Esophagus muscularis mucosa (tissue), 4 donors: Measurements from ENCODE around the gene EXOC8.

ENCODE experiments used
- EP300 ChIP-seq: sonication (generic); formaldehyde crosslinking; IDR thresholded peaks from one replicate; pipeline ENCODE4 v1.6.1; 2017; ENCODE audit warnings: antibody characterized with exemption
- POLR2AphosphoS5 ChIP-seq, 2 donors: sonication (generic); formaldehyde crosslinking; IDR thresholded peaks; one replicate each; pipeline ENCODE4 v1.6.1; 2017; ENCODE audit warnings: antibody characterized with exemption in 2 of 2
- TF ChIP-seq, protein P1 (sequence below), 3 experiments: fragments of 200-600 bp in 2 of 3; fragments of 450-650 bp in 1 of 3; sonication (generic) in 2 of 3; IDR thresholded peaks; one replicate each; pipeline ENCODE4 v1.5.1; 2017 to 2019; ENCODE audit warnings: antibody characterized with exemption in 3 of 3, mild to moderate bottlenecking in 2 of 3, moderate library complexity in 1 of 3

DNA sequence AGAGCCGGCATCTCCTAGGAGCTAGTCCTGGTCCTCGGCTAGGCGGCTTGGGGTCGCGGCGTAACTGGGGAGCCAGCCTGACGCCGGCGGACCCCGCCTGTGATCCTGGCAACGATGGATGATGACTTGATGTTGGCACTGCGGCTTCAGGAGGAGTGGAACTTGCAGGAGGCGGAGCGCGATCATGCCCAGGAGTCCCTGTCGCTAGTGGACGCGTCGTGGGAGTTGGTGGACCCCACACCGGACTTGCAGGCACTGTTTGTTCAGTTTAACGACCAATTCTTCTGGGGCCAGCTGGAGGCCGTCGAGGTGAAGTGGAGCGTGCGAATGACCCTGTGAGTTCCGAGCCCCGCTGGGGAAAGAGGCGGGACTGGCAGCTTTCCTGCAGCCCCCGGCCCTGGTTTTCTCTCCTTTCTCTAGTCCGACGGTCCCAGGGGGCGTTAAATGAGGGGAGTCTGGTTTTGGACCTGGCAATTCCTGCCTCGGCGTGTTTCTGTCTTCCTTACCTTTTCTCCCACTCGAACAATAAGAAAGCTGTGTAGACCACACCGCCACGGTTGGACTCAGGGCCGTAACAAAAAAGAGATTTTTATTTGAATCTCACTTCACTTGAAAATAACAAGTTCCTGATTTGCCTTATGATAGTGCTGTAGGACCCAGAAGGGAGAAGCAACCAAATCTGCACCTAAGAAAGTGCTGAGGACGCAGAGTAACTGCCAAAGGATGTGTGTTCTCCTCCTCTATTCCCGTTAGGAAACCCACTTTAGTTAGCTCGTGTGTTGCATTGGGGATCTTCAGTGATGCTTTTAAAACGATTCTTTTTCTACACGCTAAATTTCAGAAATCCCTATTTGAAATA is 847 bp upstream of the EXOC8 start, which contains the start of gene SPRTN:
- TF ChIP-seq POLR2AphosphoS5 (IDR thresholded peaks at IDR 0.05) (no peak), EP300 (no peak)
- TF ChIP-seq, protein P1, sequence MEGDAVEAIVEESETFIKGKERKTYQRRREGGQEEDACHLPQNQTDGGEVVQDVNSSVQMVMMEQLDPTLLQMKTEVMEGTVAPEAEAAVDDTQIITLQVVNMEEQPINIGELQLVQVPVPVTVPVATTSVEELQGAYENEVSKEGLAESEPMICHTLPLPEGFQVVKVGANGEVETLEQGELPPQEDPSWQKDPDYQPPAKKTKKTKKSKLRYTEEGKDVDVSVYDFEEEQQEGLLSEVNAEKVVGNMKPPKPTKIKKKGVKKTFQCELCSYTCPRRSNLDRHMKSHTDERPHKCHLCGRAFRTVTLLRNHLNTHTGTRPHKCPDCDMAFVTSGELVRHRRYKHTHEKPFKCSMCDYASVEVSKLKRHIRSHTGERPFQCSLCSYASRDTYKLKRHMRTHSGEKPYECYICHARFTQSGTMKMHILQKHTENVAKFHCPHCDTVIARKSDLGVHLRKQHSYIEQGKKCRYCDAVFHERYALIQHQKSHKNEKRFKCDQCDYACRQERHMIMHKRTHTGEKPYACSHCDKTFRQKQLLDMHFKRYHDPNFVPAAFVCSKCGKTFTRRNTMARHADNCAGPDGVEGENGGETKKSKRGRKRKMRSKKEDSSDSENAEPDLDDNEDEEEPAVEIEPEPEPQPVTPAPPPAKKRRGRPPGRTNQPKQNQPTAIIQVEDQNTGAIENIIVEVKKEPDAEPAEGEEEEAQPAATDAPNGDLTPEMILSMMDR (IDR thresholded peaks at IDR 0.05), result no peak
